ENCODE data around the gene POR.

The POR gene

GRCh38 chr7:75920431-75921161, 5.6 kb downstream of the POR start:
- Histone ChIP-seq H3K27ac (ENCODE audit: low read length) (no peak overlapping the region), H3F3A (ENCODE audit: insufficient read depth, low read length) (0 out of 2 replicates have a peak, but pooled peaks cover under 1% of the 10 kb centered on the region), H3K9ac (ENCODE audit: low read length) (no peak overlapping the region), H3K9me3 (replicated peaks; ENCODE audit: insufficient read depth, low read length) (no peaks in the 10 kb centered on the region), H3K4me3 (ENCODE audit: low read length) (no peak overlapping the region), H3K4me2 (ENCODE audit: low read depth, low read length) (no peak overlapping the region), H3K4me1 (ENCODE audit: low read length) (no peaks in the 10 kb centered on the region; the same call in 1 of the 2 replicates), H4K20me1 (ENCODE audit: insufficient read depth, low read length) (no peaks in the 10 kb centered on the region), H3K36me3 (replicated peaks; ENCODE audit: insufficient read depth, low read length) (no peaks in the 10 kb centered on the region), H3K79me2 (ENCODE audit: low read length) (peaks cover 67% of the 10 kb centered on the region), H3K27me3 (replicated peaks; ENCODE audit: insufficient read depth, low read length) (no peaks in the 10 kb centered on the region), H3K9me2 (replicated peaks; ENCODE audit: insufficient read depth, low read length) (no peaks in the 10 kb centered on the region), H2AFZ (ENCODE audit: low read length) (no peak overlapping the region)
- DNase-seq, result no peak
- TF ChIP-seq EZH2phosphoT487 (IDR thresholded peaks at IDR 0.05; ENCODE audit: low read length), result no peak
- TF ChIP-seq CTCF (IDR thresholded peaks at IDR 0.05; ENCODE audit: low read length), result no peak
- no peak for TF ChIP-seq EZH2 (optimal IDR thresholded peaks at IDR 0.05; ENCODE audit: low read depth, low read length)

DNA sequence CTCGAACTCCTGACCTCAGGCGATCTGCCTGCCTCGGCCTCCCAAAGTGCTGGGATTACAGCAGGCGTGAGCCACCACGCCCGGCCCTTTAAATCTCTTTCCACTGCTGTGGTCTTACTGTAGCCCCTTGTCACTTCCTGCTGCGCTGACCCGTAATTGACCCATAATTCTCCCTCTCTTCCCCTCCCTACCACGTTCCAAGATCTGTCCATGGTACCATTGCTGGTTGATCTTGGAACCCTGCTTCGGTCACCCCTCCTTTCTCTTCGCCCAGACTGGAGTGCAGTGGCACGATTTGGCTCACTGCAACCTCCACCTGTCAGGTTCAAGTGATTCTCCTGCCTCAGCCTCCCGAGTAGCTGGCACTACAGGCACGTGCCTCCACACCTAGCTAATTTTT, 6.5 kb downstream of the POR start:
- H3K36me3 ChIP-seq (replicated peaks; ENCODE audit: insufficient read depth, low read length), result no peaks in the 10 kb centered on the region
- no peak overlapping the region for H3K4me3 ChIP-seq (ENCODE audit: low read length)
- no peaks in the 10 kb centered on the region; the same call in 1 of the 2 replicates for H3K4me1 ChIP-seq (ENCODE audit: low read length)
- H3K4me2 ChIP-seq (ENCODE audit: low read depth, low read length), result no peak overlapping the region
- peaks cover 63% of the 10 kb centered on the region for H3K79me2 ChIP-seq (ENCODE audit: low read length)
- H3K9me3 ChIP-seq (replicated peaks; ENCODE audit: insufficient read depth, low read length), result no peaks in the 10 kb centered on the region
- no peaks in the 10 kb centered on the region for H4K20me1 ChIP-seq (ENCODE audit: insufficient read depth, low read length)
- H3K9me2 ChIP-seq (replicated peaks; ENCODE audit: insufficient read depth, low read length), result no peaks in the 10 kb centered on the region
- H2AFZ ChIP-seq (ENCODE audit: low read length), result no peak overlapping the region
- no peak overlapping the region for H3K9ac ChIP-seq (ENCODE audit: low read length)
- no peak for DNase-seq
- TF ChIP-seq CTCF (IDR thresholded peaks at IDR 0.05; ENCODE audit: low read length) (no peak), EZH2phosphoT487 (IDR thresholded peaks at IDR 0.05; ENCODE audit: low read length) (no peak), EZH2 (optimal IDR thresholded peaks at IDR 0.05; ENCODE audit: low read depth, low read length) (no peak)
- H3K27me3 ChIP-seq (replicated peaks; ENCODE audit: insufficient read depth, low read length), result no peaks in the 10 kb centered on the region
- no peak overlapping the region for H3K27ac ChIP-seq (ENCODE audit: low read length)
- H3F3A ChIP-seq (ENCODE audit: insufficient read depth, low read length), result no peaks in the 10 kb centered on the region

GRCh38 chr7:75922966-75923603, 8.1 kb downstream of the POR start:
- H4K20me1 ChIP-seq (ENCODE audit: insufficient read depth, low read length), result no peaks in the 10 kb centered on the region
- H3K36me3 ChIP-seq (replicated peaks; ENCODE audit: insufficient read depth, low read length), result no peaks in the 10 kb centered on the region
- H2AFZ ChIP-seq (ENCODE audit: low read length), result no peak overlapping the region
- no peak overlapping the region for H3K4me2 ChIP-seq (ENCODE audit: low read depth, low read length)
- no peak overlapping the region for H3K27ac ChIP-seq (ENCODE audit: low read length)
- no peaks in the 10 kb centered on the region for H3F3A ChIP-seq (ENCODE audit: insufficient read depth, low read length)
- no peak overlapping the region for H3K9ac ChIP-seq (ENCODE audit: low read length)
- no peaks in the 10 kb centered on the region; the same call in 1 of the 2 replicates for H3K4me1 ChIP-seq (ENCODE audit: low read length)
- H3K27me3 ChIP-seq (replicated peaks; ENCODE audit: insufficient read depth, low read length), result no peaks in the 10 kb centered on the region
- no peak overlapping the region for H3K4me3 ChIP-seq (ENCODE audit: low read length)
- DNase-seq, result no peak
- TF ChIP-seq EZH2phosphoT487 (IDR thresholded peaks at IDR 0.05; ENCODE audit: low read length) (no peak), CTCF (IDR thresholded peaks at IDR 0.05; ENCODE audit: low read length) (no peak), EZH2 (optimal IDR thresholded peaks at IDR 0.05; ENCODE audit: low read depth, low read length) (no peak)
- no peaks in the 10 kb centered on the region for H3K9me2 ChIP-seq (replicated peaks; ENCODE audit: insufficient read depth, low read length)
- H3K9me3 ChIP-seq (replicated peaks; ENCODE audit: insufficient read depth, low read length), result no peaks in the 10 kb centered on the region
- H3K79me2 ChIP-seq (ENCODE audit: low read length), result peaks cover 59% of the 10 kb centered on the region
